Dermis microvascular lymphatic vessel endothelial cell (primary cell): ENCODE data around the gene DNAAF1. TPM values are rescaled to one million over a fixed set of nuclear protein-coding genes. Genes with fewer than 3 reads are reported as not detected.
"Not testable (repeated sequence)": the region's sequence is repeated elsewhere in the genome, so short reads cannot be mapped to it uniquely, and the experiment has no call there.

ENCODE experiments used
- DNase-seq, 2 donors: peaks; one replicate each; pipeline versions ENCODE4 v3.0.0 to v3.0.0-alpha.2; 2010; ENCODE audit warnings: low read depth in 2 of 2
- total RNA-seq: library from RNA; depleted of rRNA; stranded (reverse); fragments of >200 nt; gene quantifications from 2 replicates; pipeline ENCODE4 v1.2.1, GENCODE V29; 2014

DNAAF1 gene
- total RNA-seq, 1 donor from 2014 or later = under 0.01 TPM

DNA sequence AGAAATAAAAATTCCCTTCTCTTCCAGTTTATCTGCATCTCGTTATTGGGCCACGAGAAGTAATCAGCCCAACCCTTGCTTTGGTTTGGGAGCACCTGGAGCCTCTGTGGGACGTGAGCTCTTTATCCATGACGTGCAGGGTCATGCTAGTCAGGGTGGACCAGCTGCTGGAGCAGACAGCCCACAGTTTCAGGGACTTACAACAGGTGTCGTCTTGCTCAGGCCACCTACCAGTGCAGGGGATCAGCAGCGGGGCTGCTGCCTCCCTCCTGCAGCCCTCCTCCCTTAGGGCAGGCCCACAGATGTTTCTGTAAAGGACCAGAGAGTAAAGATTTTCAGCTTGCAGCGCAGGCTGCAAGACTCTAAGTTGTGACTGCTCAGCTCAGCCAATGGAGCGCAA lies 62.8 kb downstream of the DNAAF1 start:
- no peak for DNase-seq

DNA sequence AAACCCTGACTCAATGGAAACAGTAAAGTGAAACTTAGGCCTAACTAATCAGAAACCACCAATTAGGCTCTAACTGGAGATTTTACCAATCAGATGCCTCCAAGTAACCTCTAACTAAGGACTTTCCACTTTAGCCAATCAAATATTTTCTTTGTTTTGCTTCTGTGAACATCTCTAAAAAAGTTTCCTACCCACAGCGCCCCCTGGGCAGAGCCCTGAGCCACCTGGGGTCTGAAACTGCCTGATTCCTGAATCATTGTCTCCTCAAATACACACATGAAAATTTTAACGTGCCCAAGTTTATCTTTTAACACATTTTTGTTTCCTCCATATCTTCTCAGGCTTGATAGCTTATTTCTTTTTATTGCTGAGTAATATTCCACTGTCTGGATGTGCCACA lies 64.9 kb downstream of the DNAAF1 start:
- DNase-seq = no peak

DNA sequence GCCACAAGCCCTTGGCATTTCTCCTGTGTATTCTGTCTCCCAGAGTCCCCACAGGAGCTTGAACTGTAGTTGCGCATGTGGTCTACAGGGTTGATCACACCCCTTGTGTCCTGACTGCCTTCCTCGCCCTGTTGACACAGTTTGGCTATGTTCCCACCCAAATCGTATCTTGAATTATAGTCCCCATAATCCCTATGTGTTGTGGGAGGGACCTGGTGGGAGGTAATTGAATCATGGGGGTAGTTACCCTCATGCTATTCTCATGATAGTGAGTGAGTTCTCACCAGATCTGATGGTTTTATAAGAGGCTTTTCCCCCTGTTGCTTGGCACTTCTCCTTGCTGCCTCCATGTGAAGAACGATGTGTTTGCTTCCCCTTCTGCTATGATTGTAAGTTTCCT lies 67.0 kb downstream of the DNAAF1 start:
- DNase-seq = no peak

DNA sequence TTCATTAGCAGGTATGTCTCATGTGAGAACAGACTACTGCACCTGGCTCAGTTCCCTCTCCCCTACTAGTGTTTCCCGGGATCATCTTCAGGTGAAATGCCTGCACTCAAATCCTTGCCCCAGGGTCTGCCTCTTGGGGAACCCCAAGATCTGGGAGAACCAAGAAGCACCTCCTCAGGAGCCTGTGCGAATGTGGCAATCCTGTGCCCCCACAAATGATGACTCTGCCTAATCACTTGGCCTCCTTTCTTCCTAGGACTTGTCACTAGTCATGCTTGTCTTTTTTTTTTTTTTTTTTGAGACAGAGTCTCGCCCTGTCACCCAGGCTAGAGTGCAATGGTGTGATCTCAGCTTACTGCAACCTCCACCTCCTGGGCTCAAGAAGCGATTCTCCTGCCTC lies 67.5 kb downstream of the DNAAF1 start:
- DNase-seq = no peak

DNA sequence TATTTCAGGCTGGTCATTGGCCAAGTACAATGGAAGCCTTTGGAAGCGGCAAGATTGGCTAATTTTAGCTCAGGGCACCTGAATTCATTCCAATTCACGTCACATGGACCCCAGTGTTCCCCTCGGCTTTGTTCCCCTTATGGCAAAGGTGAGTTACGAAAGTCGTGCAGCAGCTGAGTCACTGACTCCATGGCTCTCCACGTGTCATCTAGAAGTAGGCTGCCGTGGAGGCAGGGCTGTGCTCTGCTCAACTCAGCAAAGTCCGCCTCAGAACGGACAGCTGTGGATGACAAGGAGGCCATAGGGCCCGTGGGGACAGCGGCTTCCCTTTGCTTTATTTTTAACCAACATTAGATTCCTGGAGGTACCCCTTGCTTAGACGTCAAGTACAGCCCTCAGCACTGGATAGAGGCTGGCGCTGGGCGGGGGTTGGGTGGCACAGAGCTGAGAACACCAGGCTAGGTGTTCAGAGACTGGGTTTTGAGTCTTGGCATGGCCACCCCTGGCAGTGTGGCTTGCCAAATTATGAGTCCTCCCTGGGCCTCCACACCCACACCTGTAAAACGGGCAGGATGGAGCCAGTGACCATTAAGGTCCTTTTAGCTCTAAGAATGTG lies 69.5 kb downstream of the DNAAF1 start:
- DNase-seq = no peak

DNA sequence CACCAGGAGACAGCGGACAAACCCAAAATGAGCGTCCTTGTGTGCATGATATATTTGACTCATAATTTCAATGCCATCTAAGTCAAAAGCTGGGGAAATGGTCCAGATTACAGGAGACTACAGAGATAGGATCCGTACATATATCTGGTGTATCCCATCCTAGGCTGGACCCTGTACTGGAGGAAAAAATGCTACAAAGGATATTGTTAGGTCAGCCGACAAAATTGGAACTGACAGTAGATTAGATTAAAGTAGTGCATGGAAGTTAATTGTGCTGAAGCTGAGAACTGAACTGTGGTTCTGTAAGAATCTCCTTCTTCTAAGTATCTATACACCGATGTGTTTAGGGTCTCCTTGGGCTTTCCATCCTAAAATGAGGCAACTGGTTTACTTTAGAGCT lies 70.4 kb downstream of the DNAAF1 start:
- DNase-seq = no peak

DNA sequence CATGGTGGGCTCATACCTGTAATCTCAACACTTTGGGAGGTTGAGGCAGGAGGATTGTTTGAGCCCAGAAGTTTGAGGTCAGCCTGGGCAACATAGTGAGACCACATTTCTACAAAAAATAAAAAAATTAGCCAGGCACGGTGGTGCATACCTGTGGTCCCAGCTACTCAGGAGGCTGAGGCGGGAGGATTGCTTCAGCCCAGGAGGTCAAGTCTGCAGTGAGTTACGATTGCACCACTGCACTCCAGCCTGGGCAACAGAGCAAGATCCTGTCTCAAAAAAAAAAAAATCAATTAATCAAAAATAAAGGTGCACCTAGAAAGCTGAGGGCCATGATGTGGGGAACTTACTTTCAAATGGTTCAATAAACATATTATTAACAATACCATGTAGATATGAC lies 71.0 kb downstream of the DNAAF1 start:
- DNase-seq = not testable (repeated sequence)

DNA sequence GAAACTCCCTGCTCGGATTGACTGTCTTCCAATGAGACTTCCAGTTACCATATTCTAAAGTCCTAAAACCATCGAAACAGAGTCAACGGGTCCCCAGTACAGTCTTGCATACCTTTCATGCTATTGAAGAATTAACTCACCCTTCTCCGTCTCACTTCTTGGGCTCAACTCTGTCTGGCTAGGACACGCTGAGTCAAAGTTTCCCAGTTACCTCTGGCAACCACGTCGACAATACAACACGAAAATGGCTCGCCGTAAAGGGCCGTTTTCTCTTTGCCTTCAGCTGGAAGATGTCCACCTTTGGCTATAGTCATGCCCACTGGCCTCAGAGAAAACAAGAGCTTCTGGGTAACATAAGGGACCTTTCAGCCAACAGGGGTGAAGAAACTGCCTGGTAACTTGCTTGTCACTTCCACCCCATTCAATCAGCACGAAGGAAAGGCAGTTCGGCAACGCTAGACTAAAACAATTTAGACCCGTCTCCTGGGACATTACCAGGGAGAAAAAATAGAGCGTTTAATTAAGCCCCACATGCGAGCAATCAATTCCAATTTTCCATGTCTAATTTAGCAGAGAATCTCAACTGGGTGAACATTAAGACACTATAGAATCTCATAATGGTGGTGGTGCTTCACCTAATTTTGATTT lies 73.2 kb downstream of the DNAAF1 start:
- no peak for DNase-seq

DNA sequence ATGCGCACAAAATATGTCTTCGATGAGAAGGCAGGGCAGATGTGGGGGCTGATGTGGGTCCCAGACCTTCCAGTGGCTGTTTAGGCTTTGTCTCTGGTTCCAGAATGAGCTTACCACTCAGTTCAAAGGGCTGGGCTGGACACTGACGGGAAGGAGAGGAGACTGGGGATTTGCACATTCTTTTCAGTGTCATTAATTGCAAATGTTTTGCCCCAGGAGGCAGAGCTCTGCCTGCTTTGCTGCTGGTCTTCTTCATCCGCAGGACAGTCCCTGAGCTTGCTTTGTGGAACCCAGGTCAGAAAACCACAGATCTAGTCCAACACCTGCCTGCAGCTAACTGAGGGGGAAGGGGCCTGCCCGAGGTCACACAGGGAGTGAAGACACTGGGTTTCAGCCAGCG lies 73.8 kb downstream of the DNAAF1 start:
- DNase-seq = no peak

DNA sequence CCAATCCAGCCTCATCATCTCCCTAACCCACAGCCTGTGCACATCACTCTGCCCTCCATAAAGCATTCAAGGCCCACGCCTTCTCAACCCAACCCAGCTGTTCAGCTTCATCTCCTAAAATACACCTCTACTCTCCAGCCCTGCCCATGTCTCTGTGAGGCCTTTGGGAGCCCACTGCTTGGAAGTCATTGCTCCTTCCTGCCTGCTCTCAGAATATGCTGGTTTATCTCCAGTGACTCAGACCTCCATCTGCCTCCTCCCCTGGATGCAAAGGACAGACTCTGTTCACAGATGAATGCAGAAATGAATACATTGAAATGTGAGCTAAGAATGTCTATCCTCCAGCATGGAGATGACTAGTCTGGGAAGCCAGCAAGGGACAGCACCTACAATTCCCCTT lies 75.7 kb downstream of the DNAAF1 start:
- no peak for DNase-seq

DNA sequence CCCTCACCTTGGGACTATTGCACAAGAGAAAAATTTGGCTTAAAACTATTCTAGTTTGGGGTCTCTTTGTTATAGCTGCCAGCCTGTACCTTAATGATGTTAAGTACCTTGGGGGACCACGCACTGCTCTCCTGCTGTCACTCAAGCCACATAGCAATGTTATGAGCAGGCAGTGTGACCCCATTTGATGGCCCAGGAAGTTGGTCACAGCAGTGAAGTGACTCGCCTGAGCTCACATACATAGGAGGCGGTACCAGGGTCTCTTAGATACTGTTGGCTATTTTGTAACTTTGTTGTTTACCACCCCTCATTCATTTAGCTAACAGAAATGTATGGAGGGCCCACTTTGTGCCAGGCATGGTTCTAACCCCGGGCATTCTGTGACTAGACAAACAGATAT lies 78.3 kb downstream of the DNAAF1 start:
- DNase-seq = no peak

DNA sequence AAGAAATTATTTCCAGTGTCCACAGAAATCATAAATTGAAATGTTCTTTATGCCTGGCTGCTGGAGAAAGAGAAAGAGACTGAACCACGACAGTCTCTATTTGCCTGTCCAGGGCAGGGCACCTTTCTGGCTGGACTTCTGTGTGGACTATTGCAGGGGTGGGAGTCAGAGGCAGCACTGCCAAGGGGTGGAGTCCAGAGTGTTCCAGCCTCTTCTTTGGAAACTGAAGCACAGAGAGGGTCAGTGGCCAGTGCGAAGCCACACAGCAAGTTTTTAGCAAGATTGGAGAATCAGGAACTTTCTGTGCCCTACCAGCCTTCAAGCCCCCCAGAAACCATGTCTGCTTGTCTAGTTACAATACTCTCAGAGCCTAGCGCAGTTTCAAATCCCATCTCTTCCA lies 79.4 kb downstream of the DNAAF1 start:
- DNase-seq = no peak

DNA sequence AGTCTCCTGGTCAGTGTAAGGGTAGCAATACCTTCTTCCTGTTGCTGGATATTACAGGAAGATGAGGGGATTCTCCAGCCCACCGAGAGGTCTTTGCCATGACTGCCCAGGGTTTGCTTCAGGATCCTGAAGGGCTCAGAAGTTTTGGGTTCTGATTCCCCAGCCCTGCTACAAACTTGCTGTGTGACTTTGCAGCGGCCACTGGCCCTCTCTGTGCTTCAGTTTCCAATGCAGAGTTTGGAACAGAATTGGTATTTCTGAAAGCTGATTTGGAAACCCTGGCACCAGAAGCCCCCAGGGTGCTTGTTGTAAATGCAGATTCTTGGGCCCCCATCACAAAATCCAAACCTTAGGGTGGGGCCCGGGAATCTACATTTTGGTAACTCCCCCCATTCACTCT lies 80.0 kb downstream of the DNAAF1 start:
- DNase-seq = no peak

DNA sequence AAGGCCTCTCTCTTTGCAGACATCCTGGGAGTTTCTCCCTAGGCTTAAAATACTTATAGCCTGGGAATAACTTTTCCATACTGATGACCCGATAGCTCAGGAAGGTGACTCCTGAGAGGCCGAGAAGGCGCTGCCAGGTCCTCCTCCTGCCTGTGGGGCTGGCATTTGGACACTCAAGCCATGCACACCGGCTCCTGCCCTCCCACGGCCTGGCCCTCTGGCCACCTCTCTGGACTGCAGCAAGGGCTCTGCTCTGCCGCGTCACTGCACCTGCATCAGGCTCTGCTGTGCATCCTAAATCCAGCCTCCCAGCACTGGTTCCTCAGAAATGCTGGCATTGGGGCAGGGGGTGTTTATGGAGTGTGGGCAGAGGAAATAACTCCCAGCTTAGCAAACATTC lies 80.5 kb downstream of the DNAAF1 start:
- DNase-seq = no peak

DNA sequence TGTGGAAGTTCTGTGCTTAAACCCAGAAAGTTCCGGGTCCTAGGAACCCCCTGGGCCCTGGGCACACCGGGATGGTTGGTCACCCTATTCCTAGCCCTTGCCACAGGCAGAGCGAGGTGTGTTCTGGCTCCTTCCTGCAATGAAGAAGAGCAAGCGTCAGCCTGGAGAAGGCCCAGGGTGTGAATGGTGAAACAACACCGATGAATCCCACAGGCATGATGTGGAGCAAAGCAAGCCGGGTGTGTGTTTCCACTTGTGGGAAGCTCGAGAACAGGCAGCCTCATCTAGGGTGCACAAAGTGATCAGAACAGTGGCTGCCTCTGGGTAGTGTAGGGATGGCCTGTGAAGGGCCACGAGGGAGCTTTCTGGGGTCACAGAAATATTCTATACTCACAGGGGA lies 80.9 kb downstream of the DNAAF1 start:
- no peak for DNase-seq

Other genes starting within 250 kb of the DNAAF1 start
- 1.7 and 2.9 TPM in 2 replicates for gene MLYCD, start 246.2 kb upstream of the DNAAF1 start, total RNA-seq
- 0.77 and 1.3 TPM in 2 replicates for gene OSGIN1, start 192.1 kb upstream of the DNAAF1 start, total RNA-seq
- gene NECAB2, start 177.1 kb upstream of the DNAAF1 start, total RNA-seq = not detected in 2 replicates
- not detected in 2 replicates for gene SLC38A8, start 102.5 kb upstream of the DNAAF1 start, total RNA-seq
- gene MBTPS1, start 28.4 kb upstream of the DNAAF1 start, total RNA-seq = 78.9 and 102 TPM in 2 replicates
- gene HSDL1, start 131 bp upstream of the DNAAF1 start, total RNA-seq = 24.9 and 40.5 TPM in 2 replicates
- gene TAF1C, start 41.7 kb downstream of the DNAAF1 start, total RNA-seq = 8.6 and 12.5 TPM in 2 replicates
- gene ADAD2, start 45.8 kb downstream of the DNAAF1 start, total RNA-seq = not detected in 2 replicates
- gene KCNG4, start 94.7 kb downstream of the DNAAF1 start, total RNA-seq = not detected in 2 replicates
- not detected in 2 replicates for gene WFDC1, start 149.6 kb downstream of the DNAAF1 start, total RNA-seq
- not detected in 2 replicates for gene ATP2C2, start 223.2 kb downstream of the DNAAF1 start, total RNA-seq